22Rv1 (cell line): ENCODE results near the gene GRXCR2.

Experiments used
- ZFX ChIP-seq: fragments of 450-650 bp; IDR thresholded peaks from 2 replicates; pipeline ENCODE4 v1.6.1; 2017; ENCODE audit warnings: antibody characterized with exemption, borderline replicate concordance
- TF ChIP-seq, protein P1 (sequence below): fragments of 450-650 bp; IDR thresholded peaks from 2 replicates; pipeline ENCODE4 v1.5.1; 2017; ENCODE audit warnings: mild to moderate bottlenecking

DNA sequence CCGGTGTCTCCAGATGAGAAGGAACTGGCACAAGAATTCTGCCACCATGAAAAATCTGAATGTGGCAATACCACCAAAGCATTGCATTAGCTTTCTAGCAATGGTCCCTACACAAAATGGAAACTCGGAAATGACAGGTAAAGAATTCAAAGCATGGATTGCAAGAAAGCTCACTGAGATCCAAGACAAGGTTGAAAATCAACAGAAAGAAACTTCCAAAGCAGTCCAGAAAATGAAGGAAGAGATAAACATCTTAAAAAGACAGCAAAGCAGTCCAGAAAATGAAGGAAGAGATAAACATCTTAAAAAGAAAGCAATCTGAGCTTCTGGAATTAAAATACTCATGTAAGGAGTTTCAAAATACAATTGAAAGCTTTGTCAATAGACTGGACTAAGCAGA is 16.8 kb upstream of the GRXCR2 start:
- TF ChIP-seq, protein P1, sequence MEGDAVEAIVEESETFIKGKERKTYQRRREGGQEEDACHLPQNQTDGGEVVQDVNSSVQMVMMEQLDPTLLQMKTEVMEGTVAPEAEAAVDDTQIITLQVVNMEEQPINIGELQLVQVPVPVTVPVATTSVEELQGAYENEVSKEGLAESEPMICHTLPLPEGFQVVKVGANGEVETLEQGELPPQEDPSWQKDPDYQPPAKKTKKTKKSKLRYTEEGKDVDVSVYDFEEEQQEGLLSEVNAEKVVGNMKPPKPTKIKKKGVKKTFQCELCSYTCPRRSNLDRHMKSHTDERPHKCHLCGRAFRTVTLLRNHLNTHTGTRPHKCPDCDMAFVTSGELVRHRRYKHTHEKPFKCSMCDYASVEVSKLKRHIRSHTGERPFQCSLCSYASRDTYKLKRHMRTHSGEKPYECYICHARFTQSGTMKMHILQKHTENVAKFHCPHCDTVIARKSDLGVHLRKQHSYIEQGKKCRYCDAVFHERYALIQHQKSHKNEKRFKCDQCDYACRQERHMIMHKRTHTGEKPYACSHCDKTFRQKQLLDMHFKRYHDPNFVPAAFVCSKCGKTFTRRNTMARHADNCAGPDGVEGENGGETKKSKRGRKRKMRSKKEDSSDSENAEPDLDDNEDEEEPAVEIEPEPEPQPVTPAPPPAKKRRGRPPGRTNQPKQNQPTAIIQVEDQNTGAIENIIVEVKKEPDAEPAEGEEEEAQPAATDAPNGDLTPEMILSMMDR = no peak
- no peak for TF ChIP-seq ZFX
